ENCODE data around the gene TRRAP.

TRRAP gene

GRCh38 chr7:99006739-99007424, 128.6 kb downstream of the TRRAP start:
- peaks cover 12 to 88% of the 10 kb centered on the region in 2 experiments for H3K36me3 ChIP-seq (ENCODE audit: control insufficient read depth in 2 of 2, insufficient read depth in 1 of 2, low read length in 2 of 2)
- CTCF ChIA-PET: interaction anchor here (0.6 to 1.3 kb wide), 3 partner anchors 14 to 130 kb away, joined by 3 to 4 read pairs (median 4); no protein-coding TSS in a partner anchor
- H3K9me3 ChIP-seq (ENCODE audit: control insufficient read depth, insufficient read depth, low read depth, low read length): no peaks in the 10 kb centered on the region
- no peak overlapping the region for H3K4me3 ChIP-seq (ENCODE audit: low read depth, low read length)
- TF ChIP-seq ZNF596 (tag by site-specific recombination; IDR thresholded peaks at IDR 0.05) (no peak), KLF8 (tag by site-specific recombination; IDR thresholded peaks at IDR 0.05) (no peak), ZNF610 (tag by site-specific recombination; IDR thresholded peaks at IDR 0.05; ENCODE audit: borderline replicate concordance) (no peak), ZNF664 (tag by site-specific recombination; IDR thresholded peaks at IDR 0.05) (peak; percentile 96)
- TF ChIP-seq, protein P1, sequence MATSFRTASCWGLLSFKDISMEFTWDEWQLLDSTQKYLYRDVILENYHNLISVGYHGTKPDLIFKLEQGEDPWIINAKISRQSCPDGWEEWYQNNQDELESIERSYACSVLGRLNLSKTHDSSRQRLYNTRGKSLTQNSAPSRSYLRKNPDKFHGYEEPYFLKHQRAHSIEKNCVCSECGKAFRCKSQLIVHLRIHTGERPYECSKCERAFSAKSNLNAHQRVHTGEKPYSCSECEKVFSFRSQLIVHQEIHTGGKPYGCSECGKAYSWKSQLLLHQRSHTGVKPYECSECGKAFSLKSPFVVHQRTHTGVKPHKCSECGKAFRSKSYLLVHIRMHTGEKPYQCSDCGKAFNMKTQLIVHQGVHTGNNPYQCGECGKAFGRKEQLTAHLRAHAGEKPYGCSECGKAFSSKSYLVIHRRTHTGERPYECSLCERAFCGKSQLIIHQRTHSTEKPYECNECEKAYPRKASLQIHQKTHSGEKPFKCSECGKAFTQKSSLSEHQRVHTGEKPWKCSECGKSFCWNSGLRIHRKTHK (tag by site-specific recombination; IDR thresholded peaks at IDR 0.05): no peak
- no peaks in the 10 kb centered on the region for H3K4me1 ChIP-seq (ENCODE audit: control insufficient read depth, insufficient read depth, low read length)
- POLR2A ChIA-PET: interaction anchor here (0.7 kb wide), 1 partner anchor 15 kb away, joined by 3 read pairs; no protein-coding TSS in a partner anchor
- no peak overlapping the region for H3K27ac ChIP-seq (ENCODE audit: extremely low read depth, low read depth, low read length)

DNA sequence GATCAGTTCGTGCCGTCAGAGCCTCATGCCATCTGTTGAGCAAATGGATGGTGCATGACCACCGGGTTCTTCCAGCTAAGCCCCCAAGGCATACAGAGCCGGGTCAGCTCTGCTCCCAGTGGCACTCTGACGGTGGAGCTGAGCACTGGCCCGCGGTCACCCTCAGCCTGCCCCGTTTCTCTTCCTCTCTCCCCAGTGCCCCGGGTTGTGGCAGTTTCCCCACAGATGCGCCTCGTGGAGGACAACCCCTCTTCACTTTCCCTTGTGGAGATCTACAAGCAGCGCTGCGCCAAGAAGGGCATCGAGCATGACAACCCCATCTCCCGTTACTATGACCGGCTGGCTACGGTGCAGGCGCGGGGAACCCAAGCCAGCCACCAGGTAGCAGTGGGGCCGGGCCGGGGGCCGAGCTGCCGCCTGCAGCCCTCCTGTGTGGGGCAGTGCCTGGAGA, 129.9 kb downstream of the TRRAP start:
- ChIA-PET CTCF (no interaction called here), POLR2A (interaction anchor here (0.5 kb wide), 1 partner anchor 11 kb away, joined by 5 read pairs; no protein-coding TSS in a partner anchor)
- no peaks in the 10 kb centered on the region for H3K4me1 ChIP-seq (ENCODE audit: control insufficient read depth, insufficient read depth, low read length)
- no peak for TF ChIP-seq ZNF157 (tag by site-specific recombination; IDR thresholded peaks at IDR 0.05)
- TF ChIP-seq ZNF2 (tag by site-specific recombination; IDR thresholded peaks at IDR 0.05): no peak
- TF ChIP-seq AEBP2 (tag by site-specific recombination; IDR thresholded peaks at IDR 0.05; ENCODE audit: borderline replicate concordance): no peak
- no peak for TF ChIP-seq ZNF324 (tag by site-specific recombination; IDR thresholded peaks at IDR 0.05)
- H3K27ac ChIP-seq (ENCODE audit: extremely low read depth, low read depth, low read length): no peak overlapping the region
- H3K4me3 ChIP-seq (ENCODE audit: low read depth, low read length): no peak overlapping the region
- no peaks in the 10 kb centered on the region for H3K9me3 ChIP-seq (ENCODE audit: control insufficient read depth, insufficient read depth, low read depth, low read length)
- H3K36me3 ChIP-seq (ENCODE audit: control insufficient read depth in 2 of 2, insufficient read depth in 1 of 2, low read length in 2 of 2): peaks cover 19 to 90% of the 10 kb centered on the region in 2 experiments

GRCh38 chr7:99008921-99009530, 130.7 kb downstream of the TRRAP start:
- no peaks in the 10 kb centered on the region for H3K4me1 ChIP-seq (ENCODE audit: control insufficient read depth, insufficient read depth, low read length)
- no peak overlapping the region for H3K27ac ChIP-seq (ENCODE audit: extremely low read depth, low read depth, low read length)
- ChIA-PET CTCF (no interaction called here), POLR2A (no interaction called here)
- H3K9me3 ChIP-seq (ENCODE audit: control insufficient read depth, insufficient read depth, low read depth, low read length): no peaks in the 10 kb centered on the region
- H3K36me3 ChIP-seq (ENCODE audit: control insufficient read depth in 2 of 2, insufficient read depth in 1 of 2, low read length in 2 of 2): peaks cover 16 to 91% of the 10 kb centered on the region in 2 experiments
- TF ChIP-seq OVOL3 (tag by site-specific recombination; IDR thresholded peaks at IDR 0.05): no peak
- TF ChIP-seq KLF1 (tag by site-specific recombination; IDR thresholded peaks at IDR 0.05): no peak
- TF ChIP-seq ZNF114 (tag by site-specific recombination; IDR thresholded peaks at IDR 0.05): no peak
- TF ChIP-seq, protein P2, sequence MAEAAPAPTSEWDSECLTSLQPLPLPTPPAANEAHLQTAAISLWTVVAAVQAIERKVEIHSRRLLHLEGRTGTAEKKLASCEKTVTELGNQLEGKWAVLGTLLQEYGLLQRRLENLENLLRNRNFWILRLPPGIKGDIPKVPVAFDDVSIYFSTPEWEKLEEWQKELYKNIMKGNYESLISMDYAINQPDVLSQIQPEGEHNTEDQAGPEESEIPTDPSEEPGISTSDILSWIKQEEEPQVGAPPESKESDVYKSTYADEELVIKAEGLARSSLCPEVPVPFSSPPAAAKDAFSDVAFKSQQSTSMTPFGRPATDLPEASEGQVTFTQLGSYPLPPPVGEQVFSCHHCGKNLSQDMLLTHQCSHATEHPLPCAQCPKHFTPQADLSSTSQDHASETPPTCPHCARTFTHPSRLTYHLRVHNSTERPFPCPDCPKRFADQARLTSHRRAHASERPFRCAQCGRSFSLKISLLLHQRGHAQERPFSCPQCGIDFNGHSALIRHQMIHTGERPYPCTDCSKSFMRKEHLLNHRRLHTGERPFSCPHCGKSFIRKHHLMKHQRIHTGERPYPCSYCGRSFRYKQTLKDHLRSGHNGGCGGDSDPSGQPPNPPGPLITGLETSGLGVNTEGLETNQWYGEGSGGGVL (tag by site-specific recombination; IDR thresholded peaks at IDR 0.05): no peak
- TF ChIP-seq, protein P3, sequence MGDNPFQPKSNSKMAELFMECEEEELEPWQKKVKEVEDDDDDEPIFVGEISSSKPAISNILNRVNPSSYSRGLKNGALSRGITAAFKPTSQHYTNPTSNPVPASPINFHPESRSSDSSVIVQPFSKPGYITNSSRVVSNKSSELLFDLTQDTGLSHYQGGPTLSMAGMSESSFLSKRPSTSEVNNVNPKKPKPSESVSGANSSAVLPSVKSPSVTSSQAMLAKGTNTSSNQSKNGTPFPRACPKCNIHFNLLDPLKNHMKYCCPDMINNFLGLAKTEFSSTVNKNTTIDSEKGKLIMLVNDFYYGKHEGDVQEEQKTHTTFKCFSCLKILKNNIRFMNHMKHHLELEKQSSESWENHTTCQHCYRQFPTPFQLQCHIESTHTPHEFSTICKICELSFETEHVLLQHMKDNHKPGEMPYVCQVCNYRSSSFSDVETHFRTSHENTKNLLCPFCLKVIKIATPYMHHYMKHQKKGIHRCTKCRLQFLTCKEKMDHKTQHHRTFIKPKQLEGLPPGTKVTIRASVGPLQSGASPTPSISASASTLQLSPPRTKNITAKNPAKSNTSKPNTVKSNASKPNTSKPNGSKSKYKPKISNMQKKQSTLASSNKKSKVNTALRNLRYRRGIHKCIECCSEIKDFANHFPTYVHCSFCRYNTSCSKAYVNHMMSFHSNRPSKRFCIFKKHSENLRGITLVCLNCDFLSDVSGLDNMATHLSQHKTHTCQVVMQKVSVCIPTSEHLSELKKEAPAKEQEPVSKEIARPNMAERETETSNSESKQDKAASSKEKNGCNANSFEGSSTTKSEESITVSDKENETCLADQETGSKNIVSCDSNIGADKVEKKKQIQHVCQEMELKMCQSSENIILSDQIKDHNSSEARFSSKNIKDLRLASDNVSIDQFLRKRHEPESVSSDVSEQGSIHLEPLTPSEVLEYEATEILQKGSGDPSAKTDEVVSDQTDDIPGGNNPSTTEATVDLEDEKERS (tag by site-specific recombination; IDR thresholded peaks at IDR 0.05): no peak
- no peak for TF ChIP-seq ZNF548 (tag by site-specific recombination; IDR thresholded peaks at IDR 0.05)
- TF ChIP-seq ZNF48 (tag by site-specific recombination; IDR thresholded peaks at IDR 0.05): no peak
- TF ChIP-seq FEZF1 (tag by site-specific recombination; IDR thresholded peaks at IDR 0.05): no peak
- no peak for TF ChIP-seq HOXC10 (CRISPR knock-in tag; IDR thresholded peaks at IDR 0.05)
- TF ChIP-seq ZNF223 (tag by site-specific recombination; IDR thresholded peaks at IDR 0.05): no peak
- H3K4me3 ChIP-seq (ENCODE audit: low read depth, low read length): no peak overlapping the region

Data from HEK293 (cell line).